H1 (cell line): Measurements from ENCODE around the gene INPP5E. TPM values are rescaled to one million over a fixed set of nuclear protein-coding genes. Genes with fewer than 3 reads are reported as not detected.

Source experiments
- CTCF ChIA-PET: fragments of 300-600 bp; sonication (Branson Sonifier 250); formaldehyde crosslinking; loops from one replicate; lab custom pipeline; 2021; ENCODE audit not compliant: partially characterized antibody; lab: Charles Lee
- POLR2A ChIA-PET: fragments of 300-600 bp; sonication (Branson Sonifier 250); formaldehyde crosslinking; loops from one replicate; lab custom pipeline; 2021; ENCODE audit warnings: inconsistent platforms; ENCODE audit not compliant: partially characterized antibody; lab: Charles Lee
- DNase-seq, 2 experiments: peaks; one replicate each; pipeline versions ENCODE4 v3.0.0 to v3.0.0-alpha.2; 2010 to 2022; ENCODE audit warnings: low spot score in 2 of 2, low read depth in 1 of 2, mixed read lengths in 1 of 2
- FAIRE-seq: peaks from 2 replicates; lab custom pipeline; 2011; peaks lifted over from hg19 to GRCh38; lab: Jason Lieb, UNC
- H2AFZ ChIP-seq: 2 replicates; pipeline ENCODE4 v1.8.1; 2012; ENCODE audit warnings: low read length, inconsistent platforms
- H2AK5ac ChIP-seq: 2 replicates; pipeline ENCODE4 v1.6.1; 2013; ENCODE audit warnings: low read depth, low read length
- H2BK120ac ChIP-seq: replicated peaks from 2 replicates; pipeline ENCODE3; 2013; ENCODE audit warnings: low read depth, low read length, inconsistent platforms
- H2BK12ac ChIP-seq: 2 replicates; pipeline ENCODE4 v1.6.1; 2013; ENCODE audit warnings: low read depth, low read length
- H2BK15ac ChIP-seq: 2 replicates; pipeline ENCODE4 v1.6.1; 2013; ENCODE audit warnings: low read length
- H2BK20ac ChIP-seq: 2 replicates; pipeline ENCODE4 v1.6.1; 2013; ENCODE audit warnings: low read length
- H2BK5ac ChIP-seq: 2 replicates; pipeline ENCODE4 v1.6.1; 2013; ENCODE audit warnings: low read depth, low read length
- H3K14ac ChIP-seq: 2 replicates; pipeline ENCODE4 v1.6.1; 2013; ENCODE audit warnings: inconsistent platforms; ENCODE audit not compliant: insufficient read length
- H3K18ac ChIP-seq: 2 replicates; pipeline ENCODE4 v1.6.1; 2013; ENCODE audit warnings: low read length; ENCODE audit errors: extremely low read depth
- H3K23ac ChIP-seq: 2 replicates; pipeline ENCODE4 v1.6.1; 2013; ENCODE audit warnings: inconsistent platforms; ENCODE audit not compliant: insufficient read length
- H3K23me2 ChIP-seq: 2 replicates; pipeline ENCODE4 v1.6.1; 2013; ENCODE audit warnings: low read depth, low read length
- H3K27ac ChIP-seq: 2 replicates; pipeline ENCODE4 v1.6.1; 2011; ENCODE audit warnings: low read depth, low read length, inconsistent platforms
- H3K27me3 ChIP-seq, 4 experiments: replicated peaks in 1 of 4; 1 replicate in 1 of 4; 2 replicates in 3 of 4; pipeline versions ENCODE4 v1.6.1 to v1.8.1; 2011 to 2013; ENCODE audit warnings: low read length in 3 of 4, mild to moderate bottlenecking in 3 of 4, inconsistent platforms in 2 of 4, mixed read lengths in 2 of 4, moderate library complexity in 1 of 4; ENCODE audit not compliant: control insufficient read depth in 3 of 4, insufficient read depth in 3 of 4; ENCODE audit errors: extremely low read depth in 1 of 4
- H3K36me3 ChIP-seq, 4 experiments: 2 replicates each; pipeline versions ENCODE4 v1.6.1 to v1.8.1; 2011 to 2013; ENCODE audit warnings: mild to moderate bottlenecking in 4 of 4, low read length in 3 of 4, moderate library complexity in 2 of 4, control low read depth in 1 of 4, inconsistent platforms in 1 of 4; ENCODE audit not compliant: insufficient read depth in 4 of 4, control insufficient read depth in 2 of 4
- H3K4ac ChIP-seq: replicated peaks from 2 replicates; pipeline ENCODE3; 2013; ENCODE audit warnings: low read length, low read depth, mixed read lengths, inconsistent platforms; ENCODE audit not compliant: insufficient read length
- H3K4me1 ChIP-seq, 4 experiments: replicated peaks in 1 of 4; 1 replicate in 1 of 4; 2 replicates in 3 of 4; pipeline versions ENCODE4 v1.6.1 to v1.8.1; 2011 to 2013; ENCODE audit warnings: low read length in 3 of 4, inconsistent platforms in 2 of 4, mixed read lengths in 1 of 4; ENCODE audit not compliant: insufficient read depth in 4 of 4, control insufficient read depth in 3 of 4
- H3K4me2 ChIP-seq, 2 experiments: 2 replicates each; pipeline versions ENCODE4 v1.6.1 to v1.8.1; 2011 to 2013; ENCODE audit warnings: low read depth in 2 of 2, low read length in 2 of 2, control low read depth in 1 of 2, inconsistent platforms in 1 of 2, mild to moderate bottlenecking in 1 of 2; ENCODE audit not compliant: insufficient read depth in 1 of 2
- H3K4me3 ChIP-seq, 4 experiments: fragments of 200-600, 300-600 bp in 1 of 4; sonication (generic), shearing (Covaris generic), sonication (Bioruptor Twin) in 1 of 4; 2 replicates each; pipeline versions ENCODE4 v1.5.1 to v1.8.1; 2011 to 2016; ENCODE audit warnings: low read length in 4 of 4, low read depth in 3 of 4, control low read depth in 2 of 4, inconsistent platforms in 2 of 4, mild to moderate bottlenecking in 2 of 4, mixed read lengths in 1 of 4, moderate library complexity in 1 of 4; ENCODE audit not compliant: insufficient read depth in 2 of 4; ENCODE audit errors: extremely low read depth in 1 of 4
- H3K56ac ChIP-seq: replicated peaks from 2 replicates; pipeline ENCODE3; 2013; ENCODE audit warnings: low read depth, mild to moderate bottlenecking, mixed read lengths, low read length, inconsistent platforms; ENCODE audit not compliant: insufficient read length
- H3K79me1 ChIP-seq: 2 replicates; pipeline ENCODE4 v1.6.1; 2013; ENCODE audit warnings: low read depth, low read length, control low read depth
- H3K79me2 ChIP-seq, 2 experiments: 2 replicates each; pipeline versions ENCODE4 v1.6.1 to v1.8.1; 2012 to 2013; ENCODE audit warnings: low read length in 2 of 2, mild to moderate bottlenecking in 2 of 2, inconsistent platforms in 1 of 2; ENCODE audit not compliant: insufficient read depth in 2 of 2, control insufficient read depth in 1 of 2
- H3K9ac ChIP-seq, 4 experiments: replicated peaks in 1 of 4; 1 replicate in 1 of 4; 2 replicates in 3 of 4; pipeline versions ENCODE4 v1.6.1 to v1.8.1; 2011 to 2013; ENCODE audit warnings: low read depth in 3 of 4, low read length in 3 of 4, control low read depth in 2 of 4, mild to moderate bottlenecking in 2 of 4, moderate library complexity in 2 of 4, inconsistent platforms in 1 of 4; ENCODE audit errors: extremely low read depth in 1 of 4
- H3K9me3 ChIP-seq, 2 experiments: 2 replicates each; pipeline versions ENCODE4 v1.6.1 to v1.8.1; 2012 to 2013; ENCODE audit warnings: mild to moderate bottlenecking in 2 of 2, moderate library complexity in 2 of 2, control low read depth in 1 of 2, inconsistent platforms in 1 of 2, low read depth in 1 of 2, low read length in 1 of 2, mixed read lengths in 1 of 2; ENCODE audit not compliant: insufficient read depth in 2 of 2
- H4K20me1 ChIP-seq, 2 experiments: replicated peaks in 1 of 2; 2 replicates each; pipeline versions ENCODE3 to v1.8.1; 2011 to 2013; ENCODE audit warnings: inconsistent platforms in 2 of 2, low read length in 2 of 2, mild to moderate bottlenecking in 1 of 2; ENCODE audit not compliant: insufficient read depth in 2 of 2, control insufficient read depth in 1 of 2
- H4K5ac ChIP-seq: 2 replicates; pipeline ENCODE4 v1.6.1; 2013; ENCODE audit warnings: low read length, low read depth, mixed read lengths, inconsistent platforms; ENCODE audit not compliant: insufficient read length
- H4K8ac ChIP-seq: 2 replicates; pipeline ENCODE4 v1.8.0; 2013; ENCODE audit warnings: mild to moderate bottlenecking, moderate library complexity, low read length, inconsistent platforms; ENCODE audit not compliant: insufficient read depth; ENCODE audit errors: extremely low read depth
- H4K91ac ChIP-seq: replicated peaks from 2 replicates; pipeline ENCODE3; 2013; ENCODE audit warnings: low read length, mixed read lengths, inconsistent platforms; ENCODE audit not compliant: insufficient read length
- ATF3 ChIP-seq: IDR thresholded peaks from 2 replicates; pipeline ENCODE4 v1.6.1; 2011; ENCODE audit warnings: low read depth, mild to moderate bottlenecking, low read length; ENCODE audit not compliant: insufficient read depth
- CBX8 ChIP-seq: fragments of 300-800, 300-1000 bp; sonication (generic); IDR thresholded peaks from 2 replicates; pipeline ENCODE4 v1.7.1; 2016; ENCODE audit warnings: low read depth, low read length, borderline replicate concordance
- HDAC6 ChIP-seq: IDR thresholded peaks from one replicate; pipeline ENCODE4 v1.7.1; 2012; ENCODE audit warnings: low read depth, mild to moderate bottlenecking, inconsistent platforms, low read length, moderate library complexity
- RFX5 ChIP-seq: IDR thresholded peaks from 2 replicates; pipeline ENCODE4 v1.6.1; 2011; ENCODE audit warnings: low read depth, low read length, improper control_type of control experiment, borderline replicate concordance
- SIN3A ChIP-seq, 2 experiments: IDR thresholded peaks in 1 of 2; conservative IDR thresholded peaks in 1 of 2; 2 replicates each; pipeline ENCODE4 v1.6.1; 2011 to 2012; ENCODE audit warnings: low read length in 2 of 2, improper control_type of control experiment in 1 of 2, low read depth in 1 of 2, mild to moderate bottlenecking in 1 of 2
- SIX5 ChIP-seq: IDR thresholded peaks from 2 replicates; pipeline ENCODE4 v1.6.1; 2011; ENCODE audit warnings: mild to moderate bottlenecking, low read depth, low read length
- SP1 ChIP-seq: IDR thresholded peaks from 2 replicates; pipeline ENCODE4 v1.6.1; 2011; ENCODE audit warnings: low read depth, low read length
- SP2 ChIP-seq: IDR thresholded peaks from 2 replicates; pipeline ENCODE4 v1.6.1; 2012; ENCODE audit warnings: mild to moderate bottlenecking, low read length, inconsistent platforms
- SRF ChIP-seq: IDR thresholded peaks from 2 replicates; pipeline ENCODE4 v1.6.1; 2011; ENCODE audit warnings: mild to moderate bottlenecking, low read depth, low read length, moderate library complexity
- TBP ChIP-seq: IDR thresholded peaks from 2 replicates; pipeline ENCODE4 v1.6.1; 2011; ENCODE audit warnings: low read depth, low read length, improper control_type of control experiment
- USF2 ChIP-seq: IDR thresholded peaks from 2 replicates; pipeline ENCODE4 v1.6.1; 2011; ENCODE audit warnings: low read length, improper control_type of control experiment
- WGBS, 2 experiments: shearing (Covaris generic) in 1 of 2; methylation state at CpG; one replicate each; pipeline versions ENCODE4 v1.1.6 to v1.1.7; 2013 to 2015; ENCODE audit warnings: low lambda C conversion rate in 2 of 2, mixed read lengths in 2 of 2, inconsistent platforms in 1 of 2, low coverage in 1 of 2, missing lambda C conversion rate in 1 of 2; ENCODE audit not compliant: insufficient replicate concordance in 2 of 2, insufficient coverage in 1 of 2, insufficient read length in 1 of 2; ENCODE audit errors: extremely low coverage in 1 of 2, missing lambda C conversion rate in 1 of 2; 5-methylcytosine and 5-hydroxymethylcytosine counted together
- polyA plus RNA-seq, 7 experiments: library from polyadenylated mRNA; depleted of rRNA in 3 of 7; stranded (reverse) in 5 of 7; unstranded in 2 of 7; fragments of >200 nt in 5 of 7; fragments of 200-250 nt in 2 of 7; gene quantifications; 1 replicate in 5 of 7; 2 replicates in 1 of 7; 4 replicates in 1 of 7; pipeline versions ENCODE4 v1.2.1 to v1.2.3, GENCODE V29; 2011 to 2013; ENCODE audit warnings: missing spikeins in 2 of 7, mixed read lengths in 2 of 7
- total RNA-seq: library from RNA; stranded (reverse); fragmentation: NEBNext Ultra II Directional; extraction: Animal tissue kit (Norgen Biotek cat#: 25700); gene quantifications from 2 replicates; pipeline ENCODE4 v1.2.1, GENCODE V29; 2021

The INPP5E gene
- total and polyA plus RNA-seq, 2 of the 8 experiments (the other 6 are each of a cell fraction or from before 2014, with no cell fraction given) = 8.7 to 11.3 TPM

GRCh38 chr9:136471802-136472487, 32.3 kb upstream of the INPP5E start:
- peak overlapping the region; percentile 86; the same call in 1 of the 2 replicates for H4K8ac ChIP-seq
- peaks cover 5% of the 10 kb centered on the region for H3K79me1 ChIP-seq
- H3K4me1 ChIP-seq = no peaks in the 10 kb centered on the region
- no peak overlapping the region for H2BK120ac ChIP-seq
- no peak overlapping the region for H3K9ac ChIP-seq
- no peak overlapping the region for H2AFZ ChIP-seq
- H3K23me2 ChIP-seq = no peaks in the 10 kb centered on the region
- H3K79me2 ChIP-seq = peaks cover 0 to 53% of the 10 kb centered on the region in 2 experiments; a peak in 3 of 4 replicates
- no peak for DNase-seq
- no peak overlapping the region for H2BK20ac ChIP-seq
- H2AK5ac ChIP-seq = no peak overlapping the region
- no peak overlapping the region for H3K4me2 ChIP-seq
- no peak overlapping the region for H3K4ac ChIP-seq
- no peaks in the 10 kb centered on the region for H3K9me3 ChIP-seq
- no peak overlapping the region for H3K56ac ChIP-seq
- H3K18ac ChIP-seq = no peak overlapping the region
- H3K27me3 ChIP-seq = no peaks in the 10 kb centered on the region
- WGBS, 2 experiments = 96% methylated on average over 19 of the region's 19 CpGs; no CpG with 5 or more reads in 1 of the 2 experiments
- H2BK15ac ChIP-seq = no peak overlapping the region
- FAIRE-seq = no peak
- CTCF ChIA-PET = interaction anchor here (0.6 to 2.0 kb wide), 7 partner anchors 13 to 71 kb away, joined by 3 to 5 read pairs (median 4); no protein-coding TSS in a partner anchor
- no peak overlapping the region for H2BK5ac ChIP-seq
- H2BK12ac ChIP-seq = no peak overlapping the region
- peaks cover 19 to 40% of the 10 kb centered on the region in 2 experiments for H4K20me1 ChIP-seq
- H3K4me3 ChIP-seq = no peak overlapping the region
- H3K27ac ChIP-seq = no peak overlapping the region
- H4K91ac ChIP-seq = no peak overlapping the region
- POLR2A ChIA-PET = interaction anchor here (0.6 to 1.0 kb wide), 4 partner anchors 9 to 62 kb away, joined by 3 read pairs; no protein-coding TSS in a partner anchor
- H4K5ac ChIP-seq = no peak overlapping the region
- H3K14ac ChIP-seq = no peak overlapping the region
- H3K36me3 ChIP-seq = peaks cover 53 to 79% (median 79%) of the 10 kb centered on the region in 4 experiments
- no peak overlapping the region for H3K23ac ChIP-seq
- no peak for TF ChIP-seq ATF3
- TF ChIP-seq SRF = no peak
- TF ChIP-seq HDAC6 = no peak
- no peak for TF ChIP-seq SIX5
- TF ChIP-seq SP2 = no peak
- TF ChIP-seq SP1 = no peak
- no peak for TF ChIP-seq RFX5
- TF ChIP-seq USF2 = no peak
- no peak for TF ChIP-seq TBP
- no peak for TF ChIP-seq CBX8
- no peak for TF ChIP-seq SIN3A (conservative IDR thresholded peaks at IDR 0.05 in 1 of 2, IDR thresholded peaks at IDR 0.05 in 1 of 2; ENCODE audit: low read depth in 1 of 2, low read length in 2 of 2)
